ENCODE data around the gene ZC3H13.

- TF ChIP-seq CTCF (tag by site-specific recombination; IDR thresholded peaks at IDR 0.05) (no peak), ZNF776 (tag by site-specific recombination; IDR thresholded peaks at IDR 0.05; ENCODE audit: borderline replicate concordance) (no peak), ZNF311 (tag by site-specific recombination; IDR thresholded peaks at IDR 0.05; ENCODE audit: borderline replicate concordance) (no peak), ZNF274 (IDR thresholded peaks at IDR 0.05; ENCODE audit: low read length) (no peak), ZNF274 (tag by site-specific recombination; IDR thresholded peaks at IDR 0.05; ENCODE audit: borderline replicate concordance) (no peak), MYNN (tag by site-specific recombination; IDR thresholded peaks at IDR 0.05; ENCODE audit: borderline replicate concordance) (no peak), KLF8 (tag by site-specific recombination; IDR thresholded peaks at IDR 0.05) (no peak), ZNF416 (tag by site-specific recombination; IDR thresholded peaks at IDR 0.05) (no peak), PRDM1 (tag by site-specific recombination; IDR thresholded peaks at IDR 0.05) (no peak), REST (tag by site-specific recombination; IDR thresholded peaks at IDR 0.05) (no peak), ZFP41 (tag by site-specific recombination; IDR thresholded peaks at IDR 0.05; ENCODE audit: borderline replicate concordance) (no peak), ZNF280D (tag by site-specific recombination; IDR thresholded peaks at IDR 0.05) (no peak), ZEB2 (tag by site-specific recombination; IDR thresholded peaks at IDR 0.05) (no peak), ATF2 (tag by site-specific recombination; IDR thresholded peaks at IDR 0.05; ENCODE audit: low read depth) (no peak), ZNF280C (tag by site-specific recombination; IDR thresholded peaks at IDR 0.05) (no peak)
These were observed 45.7 kb downstream of the ZC3H13 start for GRCh38 chr13:46006688-46007452.
